GM21367 (cell line): ENCODE measurements around the gene SLK.

Experiments
- ATAC-seq: cut with Tn5 transposase; IDR thresholded peaks from one replicate; pipeline ENCODE4 v1.9.1; 2021; ENCODE audit not compliant: unreplicated experiment

SLK gene

GRCh38 chr10:103966671-103967447 is at the start of gene SLK:
Gene SLK (plus strand): TSS chr10:103967140. CDS start chr10:103967746, 606 bp downstream.
- peak; percentile 67 for ATAC-seq

DNA sequence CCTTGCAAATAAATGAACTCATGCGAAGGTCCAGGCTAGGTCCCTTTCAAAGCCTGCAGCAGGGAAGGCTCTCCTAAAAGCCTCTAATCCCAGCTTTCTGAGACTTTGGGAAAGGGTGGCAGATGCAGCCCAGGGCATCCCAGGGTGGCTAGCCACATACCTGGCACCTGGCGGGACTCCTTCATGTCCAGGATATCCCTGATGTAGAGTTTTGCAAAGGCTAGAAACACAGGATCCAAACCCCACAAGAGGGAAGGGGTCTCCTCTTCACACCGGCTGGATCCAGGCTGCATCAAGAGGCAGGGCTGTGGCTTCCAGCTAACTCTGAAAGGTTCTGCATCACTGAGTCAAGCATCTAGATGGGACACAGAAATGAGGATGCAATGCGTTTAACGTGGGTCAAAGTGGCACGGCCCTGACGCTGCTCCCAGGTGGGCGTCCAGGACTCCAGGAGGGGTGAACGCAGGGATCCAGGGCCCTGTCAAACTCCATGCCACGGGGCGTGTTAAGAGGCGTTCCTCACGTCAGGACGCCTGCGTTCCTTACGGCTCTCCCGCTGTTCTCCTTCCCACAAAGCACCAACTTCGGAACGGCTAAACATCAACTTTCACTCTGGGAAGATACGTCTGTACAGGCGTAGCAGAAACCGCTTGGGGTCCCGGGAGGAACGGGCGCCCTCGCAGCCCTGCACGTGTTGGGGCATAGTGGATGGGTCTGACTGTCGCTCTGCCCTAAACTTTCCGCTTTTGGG is 49.5 kb upstream of the SLK start:
- ATAC-seq: peak; percentile 17

DNA sequence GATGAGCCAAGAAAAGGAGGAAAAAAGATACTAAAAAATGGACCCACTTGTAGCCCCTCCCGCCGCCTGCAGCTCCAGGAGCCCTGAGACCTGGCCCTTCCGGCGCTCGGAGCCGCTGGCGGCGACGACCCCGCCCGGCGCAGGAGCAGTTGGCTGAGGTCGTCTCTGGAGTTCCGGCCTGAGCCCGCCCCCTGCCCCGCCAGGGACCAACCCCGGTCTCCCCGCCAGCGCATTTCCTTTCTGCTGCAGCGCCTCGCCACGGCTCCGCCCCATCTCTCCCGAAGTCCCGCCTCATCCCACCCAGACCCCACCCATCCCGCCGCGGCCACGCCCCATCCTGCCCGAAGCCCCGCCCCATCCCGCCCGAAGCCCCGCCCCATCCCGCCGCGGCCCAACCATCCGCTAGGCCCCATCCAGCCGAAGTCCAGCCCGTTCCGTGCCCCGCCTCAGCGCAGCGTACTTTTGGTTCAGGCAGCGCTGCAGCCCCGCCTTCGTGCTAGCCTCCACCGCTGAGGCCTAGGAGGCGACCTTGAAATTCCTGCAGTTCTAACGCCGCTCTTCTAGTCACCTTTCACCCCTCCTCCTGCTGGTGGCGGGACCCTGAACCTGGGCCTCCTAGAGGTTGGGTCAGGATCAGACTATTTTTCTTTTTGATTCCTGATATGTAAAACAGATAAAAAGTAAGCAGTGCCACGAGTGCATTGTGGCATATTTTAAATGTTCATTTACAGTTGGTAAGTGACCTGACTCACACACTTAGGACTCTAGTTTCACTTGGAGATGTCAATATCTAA is 48.7 kb upstream of the SLK start, which contains the start of gene STN1:
STN1 (minus strand) TSS at position 132 of the 794 bp plus-strand sequence. CDS start 590 bp downstream, outside the sequence.
- peak; percentile 87 for ATAC-seq

DNA sequence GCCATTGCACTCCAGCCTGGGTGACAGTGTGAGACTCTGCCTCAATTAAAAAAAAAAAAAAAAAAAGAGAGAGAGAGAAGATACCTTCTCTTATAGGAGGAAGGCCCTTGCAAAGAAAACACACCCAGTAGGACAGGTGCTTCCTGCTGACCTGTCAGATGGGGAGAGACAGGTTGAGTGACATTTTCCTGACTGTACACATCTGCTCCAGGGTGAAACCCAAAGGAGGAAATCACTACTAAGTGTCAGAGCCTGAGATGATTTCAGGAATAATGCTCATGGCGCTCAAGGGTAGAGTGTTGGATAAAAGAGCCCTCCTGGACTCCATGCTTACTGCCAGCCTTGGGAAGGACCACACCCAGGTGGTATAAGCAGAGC is 47.3 kb upstream of the SLK start:
- no peak for ATAC-seq

DNA sequence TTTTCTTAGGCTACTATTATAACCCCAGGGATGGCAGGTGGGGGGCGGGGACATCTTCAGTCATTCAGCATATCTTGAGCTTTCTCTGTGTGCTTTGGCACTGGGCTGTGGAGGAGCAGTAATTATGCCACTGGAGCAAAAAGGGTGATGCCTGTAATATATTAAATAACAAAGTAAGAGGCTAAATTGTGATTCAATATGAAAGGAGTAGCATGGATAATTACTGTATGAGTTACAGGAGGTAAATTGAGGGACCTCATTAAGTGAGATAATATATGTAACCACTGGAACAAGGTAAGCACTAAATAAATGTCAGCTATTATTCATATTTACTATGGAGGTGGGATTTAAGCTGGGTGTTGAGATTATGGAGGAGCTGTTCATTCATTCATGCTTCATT is 45.7 kb upstream of the SLK start:
- no peak for ATAC-seq

GRCh38 chr10:103921750-103922195 is 45.2 kb upstream of the SLK start:
- ATAC-seq: no peak

GRCh38 chr10:103922659-103923058 is 44.3 kb upstream of the SLK start:
- no peak for ATAC-seq

GRCh38 chr10:103923502-103923901 is 43.4 kb upstream of the SLK start:
- ATAC-seq: no peak

- no peak for ATAC-seq
These were observed 41.3 kb upstream of the SLK start for GRCh38 chr10:103925591-103925990.

DNA sequence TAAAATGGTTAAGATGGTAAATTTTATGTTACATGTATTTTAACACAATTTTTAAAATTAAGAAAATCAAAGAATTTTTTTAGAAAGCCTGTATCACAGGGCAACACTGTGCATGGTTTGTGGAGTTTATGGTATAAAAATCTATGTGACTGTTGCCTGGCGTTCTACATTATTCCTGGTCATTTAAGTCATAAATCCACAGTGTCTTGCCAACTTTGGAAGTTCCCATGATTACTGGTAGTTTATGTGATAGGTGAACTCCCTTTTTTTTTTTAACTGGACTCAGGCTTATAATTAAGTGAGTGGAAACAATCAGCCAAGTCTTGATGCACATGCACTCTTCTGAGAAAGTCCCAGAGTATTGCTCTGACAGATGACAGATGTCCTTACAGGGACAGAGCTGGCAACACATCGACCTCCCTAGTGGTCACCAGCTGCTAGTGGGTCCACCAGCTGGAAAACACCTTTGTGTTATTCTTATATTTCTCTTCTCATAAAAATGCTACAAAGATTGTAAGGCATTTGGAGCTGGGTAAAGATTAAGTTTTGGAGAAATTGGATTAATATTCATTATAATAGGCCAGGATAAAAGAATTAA is 40.1 kb upstream of the SLK start:
- no peak for ATAC-seq

GRCh38 chr10:103928784-103929183 is 38.2 kb upstream of the SLK start:
- no peak for ATAC-seq

DNA sequence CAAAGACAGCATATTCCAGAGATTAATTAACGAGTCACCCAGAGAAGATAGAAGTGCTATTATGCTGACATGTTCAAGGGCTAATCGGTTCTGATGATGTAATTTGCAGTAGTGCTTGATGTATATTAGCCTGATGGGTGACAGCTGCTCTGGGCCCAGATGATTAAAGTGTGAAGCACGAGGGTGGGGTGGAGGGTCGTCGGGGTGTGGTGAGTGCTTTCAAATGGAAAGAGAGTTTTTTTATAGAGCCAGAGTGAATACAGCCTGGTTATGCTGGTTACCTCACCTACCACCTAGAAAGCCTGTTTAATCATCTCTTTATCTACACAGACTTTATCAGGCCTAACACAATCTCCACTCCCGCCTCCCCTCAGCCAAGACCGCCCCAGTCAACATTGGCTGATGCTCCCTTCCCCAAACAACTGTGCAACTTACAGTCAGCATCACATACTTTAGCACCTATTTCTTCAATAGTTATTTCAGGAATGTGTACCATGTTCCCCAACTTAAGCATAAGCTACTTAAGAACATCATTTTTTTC is 37.5 kb upstream of the SLK start:
- ATAC-seq: no peak

GRCh38 chr10:103930449-103930848 is 36.5 kb upstream of the SLK start:
- ATAC-seq: no peak

GRCh38 chr10:103930881-103931280 is 36.1 kb upstream of the SLK start:
- ATAC-seq: no peak

DNA sequence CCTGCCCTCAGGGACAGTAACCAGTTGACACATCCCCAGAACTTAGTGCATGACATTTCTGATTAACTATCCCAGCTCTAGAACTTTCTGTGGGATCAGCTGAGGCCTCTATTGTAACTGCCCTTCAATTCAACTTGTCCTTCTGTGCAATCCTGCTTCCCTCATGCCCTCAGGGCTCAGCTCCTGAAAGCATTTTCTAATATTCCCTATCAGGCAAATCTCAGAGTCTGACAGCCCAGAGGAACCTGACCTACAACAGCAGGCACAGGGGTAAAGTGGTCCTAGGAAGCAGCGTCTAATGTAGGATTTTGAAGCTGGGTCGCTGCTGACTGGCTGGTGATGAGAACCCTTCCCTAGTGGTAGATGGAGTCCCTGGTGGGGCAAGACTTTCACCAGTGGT is 35.3 kb upstream of the SLK start:
- no peak for ATAC-seq

GRCh38 chr10:103932271-103932670 is 34.7 kb upstream of the SLK start:
- no peak for ATAC-seq

- ATAC-seq: no peak
These were observed 34.0 kb upstream of the SLK start for GRCh38 chr10:103932971-103933370.

DNA sequence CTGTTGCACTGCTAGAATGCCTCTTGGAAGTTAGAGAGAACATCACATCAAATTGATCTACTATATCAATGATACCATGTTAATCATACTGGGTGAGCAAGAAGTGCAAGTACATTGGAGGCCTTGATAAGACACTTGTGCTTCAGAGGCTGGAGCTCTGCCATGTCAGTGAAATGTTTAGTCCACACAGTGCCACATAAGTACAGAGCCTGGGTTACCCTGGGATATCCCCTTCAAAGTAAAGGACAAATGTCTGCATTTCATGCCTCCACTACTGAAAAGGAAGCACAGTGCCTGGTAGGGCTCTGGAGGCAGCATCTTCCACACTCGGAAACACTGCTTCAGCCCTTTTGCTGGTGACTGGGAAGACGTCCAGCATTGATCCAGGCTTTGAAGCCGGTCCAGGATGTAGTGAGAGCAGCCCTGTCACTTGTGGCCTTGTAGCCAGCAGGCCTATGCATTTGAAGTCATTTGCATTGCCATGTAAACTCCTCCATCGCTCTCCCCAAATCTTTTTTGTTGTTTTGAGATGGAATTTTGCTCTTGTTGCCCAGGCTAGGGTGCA is 33.3 kb upstream of the SLK start:
- no peak for ATAC-seq

DNA sequence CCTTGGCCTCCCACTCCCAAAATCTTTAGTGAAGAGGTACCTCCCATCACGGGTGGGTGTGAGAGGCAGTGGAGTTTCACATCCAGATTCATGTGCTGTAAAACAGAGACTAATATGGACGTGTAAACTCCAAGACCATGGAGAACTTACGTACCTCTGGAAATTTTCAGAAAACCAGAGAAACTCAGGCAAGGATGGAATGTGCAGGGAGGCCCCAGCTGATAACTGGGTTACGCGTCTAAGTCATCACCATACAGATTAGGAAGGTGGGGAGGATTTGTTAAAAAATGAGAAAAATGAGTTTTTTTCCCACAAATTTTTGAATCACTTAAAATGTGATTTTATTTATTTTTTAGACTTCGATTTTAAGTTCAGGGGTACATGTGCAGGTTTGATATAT is 32.6 kb upstream of the SLK start:
- ATAC-seq: no peak

- ATAC-seq: no peak
These were observed 30.9 kb upstream of the SLK start for GRCh38 chr10:103936022-103936421.
